ENCODE results near the gene SORCS2. TPM values are rescaled to one million over a fixed set of nuclear protein-coding genes. Genes with fewer than 3 reads are reported as not detected.
"Not testable (repeated sequence)": the region's sequence is repeated elsewhere in the genome, so short reads cannot be mapped to it uniquely, and the experiment has no call there.

SORCS2 gene
- total RNA-seq, 1 experiment from 2014 or later, result not detected

DNA sequence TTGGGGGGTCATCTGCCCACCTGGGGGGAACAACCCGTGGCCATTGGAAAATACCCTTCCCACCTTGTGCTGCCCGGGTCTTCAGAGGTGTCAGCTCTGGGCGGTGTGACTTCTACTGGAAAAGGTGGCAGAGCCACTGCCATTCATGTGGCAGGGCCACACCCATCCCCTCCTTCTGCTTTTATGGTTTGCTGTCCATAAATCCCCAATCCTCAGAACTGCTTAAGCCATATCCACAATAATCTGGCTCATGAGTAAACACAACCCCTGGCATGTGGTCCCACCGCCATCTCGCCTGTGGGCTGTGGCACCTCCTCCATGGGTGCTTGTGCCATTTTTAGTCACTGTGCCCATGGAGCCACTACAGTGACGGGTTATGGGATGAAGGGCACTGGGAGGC lies 20.6 kb downstream of the SORCS2 start:
- no TSS peak for BruUV-seq (replicated peaks)
- Mint-ChIP-seq H3K27me3 (ENCODE audit: insufficient read depth, unreplicated experiment) (no peaks in the 10 kb centered on the region), H3K4me3 (ENCODE audit: unreplicated experiment) (no peak overlapping the region), H3K27ac (ENCODE audit: low read depth, unreplicated experiment) (no peak overlapping the region), H3K36me3 (ENCODE audit: insufficient read depth, unreplicated experiment) (no peaks in the 10 kb centered on the region), H3K4me1 (ENCODE audit: insufficient read depth, unreplicated experiment) (peaks cover 33% of the 10 kb centered on the region), H3K9me3 (ENCODE audit: unreplicated experiment) (no peaks in the 10 kb centered on the region)
- intact Hi-C loops (cut with micrococcal nuclease), result no loop called here
- CTCF ChIA-PET, result interaction anchor here (0.7 kb wide), 1 partner anchor 16 kb away, joined by 4 read pairs; no protein-coding TSS in a partner anchor
- TF ChIP-seq CTCF (IDR thresholded peaks at IDR 0.05; ENCODE audit: unreplicated experiment), result no peak
- DNase-seq (ENCODE audit: unreplicated experiment), result no peak
- POLR2A ChIA-PET, result no interaction called here

GRCh38 chr4:7213807-7214206 lies 21.5 kb downstream of the SORCS2 start:
- ChIA-PET CTCF (interaction anchor here (0.8 to 1.1 kb wide), 2 partner anchors 112 to 249 kb away, joined by 4 to 5 read pairs; no protein-coding TSS in a partner anchor), POLR2A (no interaction called here)
- intact Hi-C loops (cut with micrococcal nuclease), result no loop called here
- TF ChIP-seq CTCF (IDR thresholded peaks at IDR 0.05; ENCODE audit: unreplicated experiment), result no peak
- no TSS peak for BruUV-seq (replicated peaks)
- peak; percentile 58 for DNase-seq (ENCODE audit: unreplicated experiment)
- Mint-ChIP-seq H3K9me3 (ENCODE audit: unreplicated experiment) (no peaks in the 10 kb centered on the region), H3K27ac (ENCODE audit: low read depth, unreplicated experiment) (no peak overlapping the region), H3K36me3 (ENCODE audit: insufficient read depth, unreplicated experiment) (no peaks in the 10 kb centered on the region), H3K4me3 (ENCODE audit: unreplicated experiment) (no peak overlapping the region), H3K4me1 (ENCODE audit: insufficient read depth, unreplicated experiment) (peaks cover 36% of the 10 kb centered on the region), H3K27me3 (ENCODE audit: insufficient read depth, unreplicated experiment) (no peaks in the 10 kb centered on the region)

DNA sequence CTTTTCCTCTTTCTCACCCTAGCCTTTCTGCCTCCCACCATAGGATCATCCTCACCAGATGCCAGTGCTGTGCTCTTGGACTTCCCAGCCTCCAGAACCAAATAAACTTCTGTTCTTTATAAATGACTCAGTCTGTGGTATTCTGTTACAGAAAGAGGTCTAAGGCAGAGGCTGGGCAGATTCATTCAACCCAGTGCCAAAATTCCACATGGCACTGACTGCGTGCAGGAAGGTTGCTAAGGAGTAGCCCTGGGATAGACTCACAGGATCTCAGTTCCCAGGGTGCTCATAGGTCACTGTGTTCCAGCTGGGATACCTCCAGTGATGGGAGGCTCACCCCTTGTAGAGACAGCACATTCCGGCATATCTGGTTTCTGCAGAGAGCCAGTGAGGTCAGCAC lies 22.0 kb downstream of the SORCS2 start:
- BruUV-seq (replicated peaks), result no TSS peak
- CTCF ChIA-PET, result interaction anchor here (0.6 to 1.1 kb wide), 3 partner anchors 113 to 249 kb away, joined by 3 to 5 read pairs (median 4); no protein-coding TSS in a partner anchor
- intact Hi-C loops (cut with micrococcal nuclease), result no loop called here

DNA sequence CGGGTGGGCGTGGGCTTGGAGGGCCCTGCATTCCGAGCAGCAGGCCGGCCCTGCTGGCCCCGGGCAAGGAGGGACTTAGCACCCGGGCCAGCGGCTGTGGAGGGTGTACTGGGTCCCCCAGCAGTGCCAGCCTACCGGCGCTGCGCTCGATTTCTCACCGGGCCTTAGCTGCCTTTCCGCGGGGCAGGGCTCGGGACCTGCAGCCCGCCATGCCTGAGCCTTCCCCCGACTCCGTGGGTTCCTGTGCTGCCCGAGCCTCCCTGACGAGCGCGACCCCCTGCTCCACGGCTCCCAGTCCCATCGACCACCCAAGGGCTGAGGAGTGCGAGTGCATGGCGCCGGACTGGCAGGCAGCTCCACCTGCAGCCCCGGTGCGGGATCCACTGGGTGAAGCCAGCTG lies 22.8 kb downstream of the SORCS2 start:
- DNase-seq (ENCODE audit: unreplicated experiment); H3K36me3 Mint-ChIP-seq (ENCODE audit: insufficient read depth, unreplicated experiment); BruUV-seq (replicated peaks); H3K27ac Mint-ChIP-seq (ENCODE audit: low read depth, unreplicated experiment); H3K4me3 Mint-ChIP-seq (ENCODE audit: unreplicated experiment); H3K9me3 Mint-ChIP-seq (ENCODE audit: unreplicated experiment); CTCF ChIA-PET; POLR2A ChIA-PET; intact Hi-C loops (cut with micrococcal nuclease); H3K27me3 Mint-ChIP-seq (ENCODE audit: insufficient read depth, unreplicated experiment): not testable (repeated sequence)
- peaks cover 31% of the 10 kb centered on the region for H3K4me1 Mint-ChIP-seq (ENCODE audit: insufficient read depth, unreplicated experiment)

More for the DNA sequence above, 22.0 kb downstream of the SORCS2 start:
- no peaks in the 10 kb centered on the region for H3K36me3 Mint-ChIP-seq (ENCODE audit: insufficient read depth, unreplicated experiment)
- POLR2A ChIA-PET, result no interaction called here
- peaks cover 38% of the 10 kb centered on the region for H3K4me1 Mint-ChIP-seq (ENCODE audit: insufficient read depth, unreplicated experiment)
- no peaks in the 10 kb centered on the region for H3K9me3 Mint-ChIP-seq (ENCODE audit: unreplicated experiment)
- no peak for DNase-seq (ENCODE audit: unreplicated experiment)
- H3K27me3 Mint-ChIP-seq (ENCODE audit: insufficient read depth, unreplicated experiment), result no peaks in the 10 kb centered on the region
- H3K4me3 Mint-ChIP-seq (ENCODE audit: unreplicated experiment), result no peak overlapping the region
- no peak overlapping the region for H3K27ac Mint-ChIP-seq (ENCODE audit: low read depth, unreplicated experiment)
- no peak for TF ChIP-seq CTCF (IDR thresholded peaks at IDR 0.05; ENCODE audit: unreplicated experiment)

GRCh38 chr4:7217039-7217438 lies 24.7 kb downstream of the SORCS2 start:
- H3K27me3 Mint-ChIP-seq (ENCODE audit: insufficient read depth, unreplicated experiment), result no peaks in the 10 kb centered on the region
- peaks cover 18% of the 10 kb centered on the region for H3K4me1 Mint-ChIP-seq (ENCODE audit: insufficient read depth, unreplicated experiment)
- intact Hi-C loops (cut with micrococcal nuclease), result no loop called here
- TF ChIP-seq CTCF (IDR thresholded peaks at IDR 0.05; ENCODE audit: unreplicated experiment), result no peak
- no peak overlapping the region for H3K4me3 Mint-ChIP-seq (ENCODE audit: unreplicated experiment)
- H3K9me3 Mint-ChIP-seq (ENCODE audit: unreplicated experiment), result no peaks in the 10 kb centered on the region
- no peaks in the 10 kb centered on the region for H3K36me3 Mint-ChIP-seq (ENCODE audit: insufficient read depth, unreplicated experiment)
- no peak overlapping the region for H3K27ac Mint-ChIP-seq (ENCODE audit: low read depth, unreplicated experiment)
- CTCF ChIA-PET, result interaction anchor here (0.6 kb wide), 2 partner anchors 28 to 246 kb away, joined by 3 to 4 read pairs; no protein-coding TSS in a partner anchor
- POLR2A ChIA-PET, result interaction anchor here (0.6 kb wide), 1 partner anchor 156 kb away, joined by 3 read pairs; no protein-coding TSS in a partner anchor
- no TSS peak for BruUV-seq (replicated peaks)
- no peak for DNase-seq (ENCODE audit: unreplicated experiment)

Data from MCF 10A (cell line).